Neural progenitor cell (in vitro differentiated cells): Measurements from ENCODE around the gene CD2BP2. TPM values are rescaled to one million over a fixed set of nuclear protein-coding genes. Genes with fewer than 3 reads are reported as not detected.
A peak's percentile ranks its signal among the peaks of the same experiment; 100 is the strongest.

ENCODE experiments used
- DNase-seq: peaks from one replicate; pipeline ENCODE4 v3.0.0-alpha.2; 2016; ENCODE audit warnings: low spot score
- H2AFZ ChIP-seq: fragments of 200-600 bp; sonication (generic); replicated peaks from 2 replicates; pipeline ENCODE4 v1.6.1; 2016; ENCODE audit warnings: antibody characterized with exemption
- H3F3A ChIP-seq: fragments of 200-600 bp; sonication (generic); 2 replicates; pipeline ENCODE4 v1.6.1; 2016; ENCODE audit warnings: antibody characterized with exemption, low read depth
- H3K27ac ChIP-seq: fragments of 200-600 bp; sonication (generic); 2 replicates; pipeline ENCODE4 v1.5.1; 2016; ENCODE audit warnings: mild to moderate bottlenecking
- H3K27me3 ChIP-seq: fragments of 200-600 bp; sonication (generic); 2 replicates; pipeline ENCODE4 v1.6.1; 2016; ENCODE audit warnings: mild to moderate bottlenecking, moderate library complexity
- H3K36me3 ChIP-seq: fragments of 200-600 bp; sonication (generic); 2 replicates; pipeline ENCODE4 v1.5.1; 2016
- H3K4me1 ChIP-seq: fragments of 200-600 bp; sonication (generic); 2 replicates; pipeline ENCODE4 v1.6.1; 2016; ENCODE audit warnings: mixed run types
- H3K4me2 ChIP-seq: fragments of 200-600 bp; sonication (generic); 2 replicates; pipeline ENCODE4 v1.6.1; 2016
- H3K4me3 ChIP-seq: fragments of 200-600 bp; sonication (generic); 2 replicates; pipeline ENCODE4 v1.5.1; 2016
- H3K79me2 ChIP-seq: fragments of 200-600 bp; sonication (generic); 2 replicates; pipeline ENCODE4 v1.6.1; 2016; ENCODE audit warnings: low read depth
- H3K9ac ChIP-seq: fragments of 200-600 bp; sonication (generic); 2 replicates; pipeline ENCODE4 v1.6.1; 2016
- H3K9me3 ChIP-seq: fragments of 200-600 bp; sonication (generic); 2 replicates; pipeline ENCODE4 v1.5.1; 2016; ENCODE audit warnings: low read depth
- H4K20me1 ChIP-seq: fragments of 200-600 bp; sonication (generic); 2 replicates; pipeline ENCODE4 v1.6.1; 2016; ENCODE audit warnings: low read depth
- H3K27ac Mint-ChIP-seq: 3 replicates; pipeline ENCODE4 v1.8.0; 2021; ENCODE audit warnings: mixed read lengths
- H3K27me3 Mint-ChIP-seq: 2 replicates; pipeline ENCODE4 v1.8.0; 2022; ENCODE audit warnings: low read depth, mild to moderate bottlenecking, inconsistent platforms, moderate library complexity, mixed read lengths; ENCODE audit not compliant: insufficient read depth
- H3K36me3 Mint-ChIP-seq: 3 replicates; pipeline ENCODE4 v1.8.0; 2021; ENCODE audit warnings: mixed read lengths
- H3K4me1 Mint-ChIP-seq: 3 replicates; pipeline ENCODE4 v1.8.0; 2021; ENCODE audit warnings: mixed read lengths
- H3K4me3 Mint-ChIP-seq: 3 replicates; pipeline ENCODE4 v1.8.0; 2021; ENCODE audit warnings: mild to moderate bottlenecking, moderate library complexity, mixed read lengths
- H3K9me3 Mint-ChIP-seq: 3 replicates; pipeline ENCODE4 v1.8.0; 2020; ENCODE audit warnings: mixed read lengths
- CTCF ChIP-seq: fragments of 200-600 bp; sonication (generic); IDR thresholded peaks from 2 replicates; pipeline ENCODE4 v1.5.1; 2017; ENCODE audit warnings: antibody characterized with exemption, mild to moderate bottlenecking
- EZH2 ChIP-seq: fragments of 200-600 bp; sonication (generic); IDR thresholded peaks from 2 replicates; pipeline ENCODE4 v1.6.1; 2017; ENCODE audit warnings: antibody characterized with exemption, mild to moderate bottlenecking, moderate library complexity
- EZH2phosphoT487 ChIP-seq: fragments of 200-600 bp; sonication (generic); IDR thresholded peaks from 2 replicates; pipeline ENCODE4 v1.6.1; 2017; ENCODE audit warnings: antibody characterized with exemption
- total RNA-seq: library from RNA; depleted of rRNA; stranded (reverse); fragments of >200 nt; gene quantifications from 2 replicates; pipeline ENCODE4 v1.2.3, GENCODE V29; 2015; ENCODE audit warnings: low replicate concordance

Gene CD2BP2
- total RNA-seq, 1 donor from 2014 or later: 30.4 TPM

- peaks cover 16% of the 10 kb centered on the region for H3K36me3 Mint-ChIP-seq
- Histone ChIP-seq H3K4me1 (peaks cover 6% of the 10 kb centered on the region), H3K79me2 (peaks cover 26% of the 10 kb centered on the region), H3K9me3 (no peaks in the 10 kb centered on the region), H3K4me3 (no peak overlapping the region), H4K20me1 (peaks cover 12% of the 10 kb centered on the region), H2AFZ (no peak overlapping the region), H3K27ac (no peak overlapping the region), H3K4me2 (no peak overlapping the region), H3K27me3 (no peaks in the 10 kb centered on the region), H3K36me3 (no peaks in the 10 kb centered on the region), H3F3A (peaks cover 15% of the 10 kb centered on the region), H3K9ac (no peak overlapping the region)
- peaks cover 19% of the 10 kb centered on the region for H3K4me1 Mint-ChIP-seq
- H3K27ac Mint-ChIP-seq: no peak overlapping the region
- peak overlapping the region; percentile 71 for H3K4me3 Mint-ChIP-seq
- no peaks in the 10 kb centered on the region for H3K9me3 Mint-ChIP-seq
- no peak for DNase-seq
- TF ChIP-seq EZH2phosphoT487 (no peak), CTCF (no peak)
- H3K27me3 Mint-ChIP-seq: peaks cover 7% of the 10 kb centered on the region
These were observed 3.3 kb downstream of the CD2BP2 start for GRCh38 chr16:30351586-30352419.

- Histone ChIP-seq H3K4me1 (peaks cover 6% of the 10 kb centered on the region), H3K9ac (no peak overlapping the region), H4K20me1 (peaks cover 12% of the 10 kb centered on the region), H3K4me2 (no peak overlapping the region), H3K79me2 (peaks cover 26% of the 10 kb centered on the region), H3K27ac (no peak overlapping the region), H3K4me3 (no peak overlapping the region), H2AFZ (no peak overlapping the region), H3K36me3 (no peaks in the 10 kb centered on the region), H3F3A (peaks cover 15% of the 10 kb centered on the region), H3K9me3 (no peaks in the 10 kb centered on the region), H3K27me3 (no peaks in the 10 kb centered on the region)
- Mint-ChIP-seq H3K4me3 (no peak overlapping the region), H3K9me3 (no peaks in the 10 kb centered on the region), H3K27ac (no peak overlapping the region), H3K36me3 (peaks cover 16% of the 10 kb centered on the region), H3K4me1 (peaks cover 14% of the 10 kb centered on the region), H3K27me3 (peaks cover 7% of the 10 kb centered on the region)
- no peak for DNase-seq
- TF ChIP-seq EZH2 (no peak), EZH2phosphoT487 (no peak), CTCF (no peak)
These were observed 4.1 kb downstream of the CD2BP2 start for GRCh38 chr16:30351001-30351441.

- Histone ChIP-seq H3K79me2 (peaks cover 26% of the 10 kb centered on the region), H3K27ac (no peak overlapping the region), H3K27me3 (no peaks in the 10 kb centered on the region), H3F3A (peaks cover 11% of the 10 kb centered on the region), H4K20me1 (peaks cover 12% of the 10 kb centered on the region), H3K4me3 (no peak overlapping the region), H3K9me3 (no peaks in the 10 kb centered on the region), H3K4me1 (peaks cover 6% of the 10 kb centered on the region), H3K9ac (no peak overlapping the region), H3K36me3 (no peaks in the 10 kb centered on the region), H2AFZ (no peak overlapping the region), H3K4me2 (no peak overlapping the region)
- Mint-ChIP-seq H3K4me1 (peaks cover 10% of the 10 kb centered on the region), H3K36me3 (peaks cover 16% of the 10 kb centered on the region), H3K27ac (no peak overlapping the region), H3K9me3 (no peaks in the 10 kb centered on the region), H3K27me3 (peaks cover 5% of the 10 kb centered on the region), H3K4me3 (peak overlapping the region; percentile 34)
- TF ChIP-seq EZH2: no peak
- no peak for TF ChIP-seq EZH2phosphoT487
- TF ChIP-seq CTCF: no peak
- no peak for DNase-seq
These were observed 4.8 kb downstream of the CD2BP2 start for GRCh38 chr16:30350134-30350871.
